Myocyte (in vitro differentiated cells): Measurements from ENCODE around the gene DNAAF8. TPM values are rescaled to one million over a fixed set of nuclear protein-coding genes. Genes with fewer than 3 reads are reported as not detected.

Experiments
- DNase-seq: peaks from one replicate; pipeline ENCODE4 v3.0.0-alpha.2; 2012; ENCODE audit warnings: low read depth
- total RNA-seq: library from RNA; depleted of rRNA; stranded (reverse); fragments of >200 nt; gene quantifications from 2 replicates; pipeline ENCODE4 v1.2.3, GENCODE V29; 2014

DNAAF8 gene
- total RNA-seq, 1 donor from 2014 or later, result 0.91 TPM

DNA sequence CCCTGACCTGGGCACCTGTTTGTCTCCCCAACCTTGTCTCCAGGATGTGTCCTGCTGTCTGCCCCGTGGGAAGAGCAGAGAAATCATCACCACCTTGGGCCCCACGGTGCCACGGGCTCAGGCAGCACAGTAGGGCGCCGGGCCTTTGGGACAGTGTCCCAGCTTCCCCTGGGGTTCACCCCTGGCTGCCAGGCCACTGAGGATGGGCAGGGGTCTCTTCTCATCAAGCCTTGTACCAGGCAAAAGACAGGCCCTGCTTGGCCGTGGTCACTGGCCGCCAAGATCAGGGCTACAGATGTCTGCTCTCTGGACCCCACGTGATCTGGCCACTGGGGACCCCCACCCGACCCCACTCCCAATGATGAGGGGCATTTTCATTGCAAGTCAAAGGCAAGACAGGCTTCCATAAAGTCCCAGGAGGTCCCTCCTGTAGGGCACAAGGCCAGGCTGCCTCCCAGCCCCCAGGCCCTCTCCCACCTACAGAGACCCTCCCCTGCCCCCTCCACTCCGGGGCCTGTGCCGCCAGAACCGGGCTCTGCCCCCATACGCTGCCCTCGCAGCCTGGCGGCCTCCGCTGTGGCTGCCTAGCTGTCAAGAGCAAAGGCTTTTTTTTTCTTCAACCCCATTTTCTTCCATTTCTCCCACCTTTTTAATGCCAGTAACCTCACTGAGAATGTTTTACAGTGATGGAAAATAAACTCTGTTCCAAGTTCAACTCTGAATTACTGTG lies 14.5 kb downstream of the DNAAF8 start:
- no peak for DNase-seq

DNA sequence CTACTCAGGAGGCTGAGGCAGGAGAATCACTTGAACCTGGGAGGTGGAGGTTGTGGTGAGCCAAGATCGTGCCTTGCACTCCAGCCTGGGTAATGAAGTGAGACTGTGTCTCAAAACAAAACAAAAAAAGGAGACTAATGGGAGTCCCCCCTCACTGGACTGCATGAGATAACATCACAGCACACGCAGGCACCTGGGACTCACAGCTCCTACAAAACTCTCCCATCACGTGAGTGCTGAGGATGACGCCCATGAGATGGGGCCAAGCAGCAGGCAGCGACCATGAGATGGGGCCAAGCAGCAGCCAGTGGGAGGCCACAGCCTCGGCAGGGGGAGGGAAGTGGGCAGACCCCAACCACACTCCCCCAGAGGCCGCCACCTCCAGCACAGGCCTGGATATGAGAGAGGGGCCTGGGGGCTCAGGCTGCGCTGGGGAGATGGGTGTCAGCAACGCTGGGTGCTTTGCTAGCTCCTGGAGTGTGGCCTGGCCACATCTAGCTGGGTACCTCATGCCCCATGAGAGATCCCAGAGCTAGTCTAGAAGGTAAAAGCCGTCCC lies 15.4 kb downstream of the DNAAF8 start:
- no peak for DNase-seq

DNA sequence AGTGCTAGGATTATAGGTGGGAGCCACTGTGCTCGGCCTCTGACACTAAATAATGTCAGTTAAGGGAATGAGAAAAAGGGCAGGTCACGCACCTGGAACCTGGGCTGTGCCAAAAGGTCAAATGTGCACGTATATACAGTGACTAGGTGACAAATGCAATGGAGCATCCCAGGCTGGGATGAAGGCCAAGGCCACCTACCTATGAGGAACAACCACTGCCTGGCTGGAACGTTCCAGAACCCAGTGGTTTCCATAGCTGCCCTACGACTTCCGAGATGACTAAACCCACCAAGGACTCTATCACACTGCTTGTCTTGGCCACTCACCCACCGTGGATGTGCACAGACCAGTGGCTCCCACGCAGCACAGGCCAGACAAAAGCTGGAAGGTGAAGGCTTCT lies 16.6 kb downstream of the DNAAF8 start:
- DNase-seq, result no peak

DNA sequence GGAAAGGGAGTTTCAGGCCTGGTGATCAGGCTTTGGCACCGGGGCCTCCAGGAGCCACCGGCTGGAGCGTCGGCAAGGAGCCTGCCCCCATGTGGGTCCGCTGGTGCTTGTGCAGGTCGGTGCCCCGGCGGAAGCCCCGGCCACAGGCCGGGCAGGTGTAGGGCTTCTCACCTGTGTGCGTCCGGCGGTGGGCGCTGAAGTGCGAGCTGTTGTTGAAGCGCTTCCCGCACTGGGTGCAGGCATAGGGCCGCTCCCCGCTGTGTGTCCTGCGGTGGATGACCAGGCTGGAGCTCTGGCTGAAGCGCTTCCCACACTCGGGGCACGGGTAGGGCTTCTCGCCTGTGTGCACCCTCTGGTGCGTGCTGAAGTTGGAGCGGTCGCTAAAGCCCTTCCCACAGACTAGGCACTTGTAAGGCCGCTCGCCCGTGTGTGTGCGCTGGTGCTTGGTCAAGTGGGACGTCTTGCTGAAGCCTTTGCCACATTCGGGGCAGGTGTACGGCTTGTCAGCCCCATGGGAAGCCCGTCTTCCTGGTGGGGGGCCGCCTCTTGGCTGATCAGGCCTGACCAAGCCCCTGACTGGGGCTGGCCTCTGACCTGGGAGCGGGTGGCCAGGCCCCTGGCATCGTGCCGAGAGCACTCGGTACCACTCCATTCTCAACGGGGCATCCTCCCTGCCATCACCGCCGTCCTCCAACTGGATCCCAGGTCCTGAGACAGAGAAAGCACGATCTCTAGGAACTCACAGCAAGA lies 18.2 kb downstream of the DNAAF8 start:
- DNase-seq, result no peak

DNA sequence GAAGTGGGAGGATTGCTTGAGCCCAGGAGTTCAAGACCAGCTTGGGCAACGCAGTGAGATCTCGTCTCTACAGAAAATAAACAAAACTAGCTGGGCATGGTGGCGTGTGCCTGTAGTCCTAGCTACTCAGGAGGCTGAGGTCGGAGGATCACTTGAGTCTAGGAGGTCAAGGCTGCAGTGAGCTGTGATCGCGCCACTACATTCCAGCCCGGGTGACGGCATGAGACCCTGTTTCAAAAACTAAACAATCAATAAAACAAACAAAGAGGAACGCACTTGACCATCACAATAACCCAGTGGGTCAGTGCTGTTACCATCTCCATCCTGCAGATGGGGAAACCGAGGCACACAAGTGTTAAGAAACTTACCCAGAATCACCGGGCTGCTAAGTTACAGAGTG lies 18.9 kb downstream of the DNAAF8 start:
- no peak for DNase-seq

DNA sequence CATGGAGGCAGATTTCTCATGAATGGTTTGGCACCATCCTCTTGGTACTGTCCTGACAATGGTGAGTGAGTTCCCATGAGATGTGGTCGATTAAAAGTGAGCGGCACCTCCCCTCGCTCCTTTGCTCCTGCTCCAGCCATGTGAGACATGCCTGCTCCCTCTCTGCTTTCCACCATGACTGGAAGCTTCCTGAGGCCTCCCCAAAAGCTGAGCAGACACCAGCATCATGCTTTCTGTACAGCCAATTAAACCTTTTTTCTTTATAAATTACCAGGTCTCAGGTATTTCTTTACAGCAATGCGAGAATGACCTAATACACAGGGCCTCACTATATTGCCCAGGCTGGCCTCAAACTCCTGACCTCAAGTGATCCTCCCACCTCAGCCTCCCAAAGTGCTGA lies 20.5 kb downstream of the DNAAF8 start:
- no peak for DNase-seq

DNA sequence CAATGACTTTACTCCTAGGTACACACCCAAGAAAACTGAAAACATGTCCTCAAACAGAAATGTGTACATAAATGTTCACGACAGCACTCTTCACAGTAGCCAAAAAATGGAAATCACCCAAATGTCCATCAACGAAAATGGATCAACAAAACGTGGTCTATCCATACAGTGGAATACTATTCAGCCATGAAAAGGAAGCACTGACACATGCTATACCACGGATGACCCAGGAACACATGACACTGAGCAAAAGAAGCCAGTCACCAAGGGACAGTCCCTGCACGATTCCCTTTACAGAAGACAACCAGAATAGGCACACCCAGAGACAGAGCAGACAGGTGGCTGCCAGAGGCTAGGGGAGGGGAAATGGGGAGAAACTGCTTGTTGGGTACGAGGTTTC lies 21.4 kb downstream of the DNAAF8 start:
- no peak for DNase-seq

DNA sequence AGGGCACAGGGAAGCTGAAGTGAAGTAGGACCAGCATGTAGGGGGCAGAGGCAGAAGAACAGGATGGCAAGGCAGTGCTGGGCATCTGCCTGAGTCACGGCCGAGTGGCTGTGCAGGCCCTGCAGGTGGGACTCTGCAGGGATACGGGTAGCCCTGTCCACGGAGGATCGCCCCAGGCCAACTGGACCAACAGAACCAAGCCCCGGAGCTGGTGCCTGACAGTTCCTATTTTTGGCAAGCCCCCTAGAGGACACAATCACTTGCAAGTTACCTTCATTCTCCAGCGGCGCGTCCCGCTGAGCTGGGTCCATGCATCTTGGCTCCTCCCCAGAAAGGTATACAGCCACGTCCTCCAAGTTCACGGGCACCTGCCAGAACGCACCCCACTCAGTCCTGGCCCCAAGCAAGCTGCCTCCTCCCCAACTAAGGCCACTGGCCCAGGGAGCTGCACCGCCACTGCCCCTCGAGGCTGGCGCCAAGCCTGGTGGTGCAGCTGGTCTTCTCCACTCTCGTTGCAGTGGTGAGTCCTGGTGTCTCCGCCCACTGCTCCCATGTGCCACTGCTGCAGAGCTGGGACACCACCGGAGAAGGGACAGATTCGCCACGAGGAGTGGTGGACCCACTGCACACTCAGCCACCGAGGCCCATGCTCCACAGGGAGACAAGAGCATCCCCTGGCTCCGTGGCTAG lies 26.0 kb downstream of the DNAAF8 start:
- DNase-seq, result no peak

DNA sequence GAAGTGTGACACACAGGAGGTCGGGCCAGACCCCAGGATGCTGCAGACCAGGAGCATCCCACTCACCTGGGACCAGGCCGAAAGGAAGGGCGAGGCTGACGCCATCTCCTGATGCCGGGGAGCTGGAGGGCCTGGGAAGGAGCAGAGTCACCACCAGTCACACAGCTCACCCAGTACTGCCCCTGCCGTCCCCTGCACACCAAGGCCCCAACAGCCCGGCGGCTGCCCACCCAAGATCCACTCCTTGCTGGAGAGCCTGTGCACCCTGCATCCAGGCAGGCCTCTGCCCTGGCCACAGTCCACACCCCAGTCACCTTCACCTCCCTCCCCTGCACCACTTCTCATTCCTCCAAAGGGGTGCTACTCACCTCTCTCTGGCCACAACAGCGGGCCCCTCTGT lies 27.9 kb downstream of the DNAAF8 start:
- no peak for DNase-seq

DNA sequence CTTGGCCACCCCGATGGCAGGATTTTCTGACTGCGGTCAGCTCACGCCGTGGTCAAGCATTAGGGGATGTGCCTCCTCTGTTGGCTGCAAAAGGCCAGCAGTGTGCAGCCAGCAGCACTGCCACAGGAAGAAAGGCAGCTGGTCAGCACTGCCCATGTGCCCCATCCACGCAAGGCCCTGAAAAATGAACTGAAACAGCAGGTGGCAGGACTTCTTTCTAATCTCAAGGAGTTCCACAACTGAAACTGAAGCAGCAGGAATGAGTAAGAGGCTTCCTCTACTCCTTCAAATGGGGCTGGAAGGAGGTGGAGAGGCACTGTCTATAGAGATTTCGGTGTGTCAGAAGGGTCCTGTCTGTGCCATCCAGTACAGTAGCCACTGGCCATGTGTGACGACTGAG lies 29.5 kb downstream of the DNAAF8 start:
- peak; percentile 53 for DNase-seq

DNA sequence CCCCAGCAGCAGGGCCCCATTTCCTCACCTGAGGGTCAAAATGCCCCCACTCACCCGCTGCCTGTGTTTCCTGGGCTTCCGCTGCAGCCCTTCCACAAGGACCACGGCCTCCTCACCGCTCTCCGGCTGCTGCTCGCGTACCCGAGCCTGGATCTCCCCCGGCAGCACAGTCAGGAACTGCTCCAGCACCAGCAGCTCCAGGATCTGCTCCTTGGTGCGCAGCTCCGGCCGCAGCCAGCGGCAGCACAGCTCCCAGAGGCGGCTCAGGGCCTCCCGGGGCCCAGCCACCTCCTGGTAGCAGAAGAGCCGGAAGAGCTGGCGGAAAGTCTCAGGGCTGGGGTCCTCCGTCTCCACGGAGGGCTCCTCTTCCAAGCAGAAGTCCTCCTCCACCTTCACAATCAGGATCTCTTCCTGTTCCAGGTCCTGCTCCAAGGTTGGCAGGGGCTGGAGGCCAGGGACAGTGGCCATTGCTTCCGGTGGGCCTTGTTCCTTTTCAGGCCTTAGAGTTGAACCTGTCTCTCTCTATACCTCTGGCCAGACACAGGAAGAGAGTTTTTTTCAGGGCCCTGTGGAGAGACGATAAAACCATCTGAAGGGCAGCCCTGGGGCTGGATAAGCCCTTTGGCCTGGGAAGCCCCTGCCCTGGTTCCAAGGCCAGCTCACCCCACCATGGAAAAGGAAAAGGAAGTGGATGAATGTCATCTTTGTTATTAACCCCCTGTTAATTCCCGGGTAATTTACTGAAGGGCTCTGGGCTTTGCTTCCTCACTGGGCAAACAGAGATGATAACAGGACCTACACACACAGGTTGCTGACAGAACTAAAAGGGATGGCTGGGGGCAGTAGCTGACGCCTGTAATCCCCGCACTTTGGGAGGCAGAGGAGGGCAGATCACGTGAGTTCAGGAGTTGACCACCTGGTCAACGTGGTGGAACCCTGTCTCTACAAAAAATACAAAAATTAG lies 31.5 kb downstream of the DNAAF8 start:
- DNase-seq, result no peak

DNA sequence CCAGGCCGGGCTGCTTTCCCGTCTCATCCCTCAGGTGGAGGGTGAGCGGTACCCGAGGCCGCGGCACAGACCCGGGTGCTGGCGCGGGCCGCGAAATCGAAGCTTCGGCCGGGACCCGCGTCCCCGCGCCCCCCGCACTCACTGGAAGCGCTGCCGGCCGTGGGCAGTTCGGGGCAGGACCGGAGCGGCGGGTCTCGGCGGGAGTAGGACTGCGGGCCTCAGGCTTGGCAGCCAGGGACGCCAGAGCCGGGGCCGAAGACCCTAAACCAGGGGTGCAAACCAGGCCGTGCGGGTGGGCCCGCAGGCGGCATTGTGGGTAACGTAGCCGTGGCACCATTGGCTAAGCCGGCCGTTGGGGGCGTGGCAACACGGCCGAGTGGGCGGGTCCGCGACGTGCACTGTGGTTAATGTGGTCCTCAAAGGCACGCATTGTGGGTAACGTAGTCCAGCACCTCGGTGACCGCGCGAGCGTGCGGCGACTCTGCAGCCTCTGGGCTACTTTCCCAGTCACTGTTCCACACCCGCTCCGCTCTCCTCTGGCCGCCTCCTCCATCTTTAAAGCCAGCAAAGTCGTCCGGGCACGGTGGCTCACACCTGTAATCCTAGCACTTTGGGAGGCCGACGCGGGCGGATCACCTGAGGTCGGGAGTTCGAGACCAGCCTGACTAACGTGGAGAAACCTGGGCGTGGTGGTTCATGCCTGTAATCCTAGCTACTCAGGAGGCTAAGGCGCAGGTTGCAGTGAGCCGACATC lies 32.7 kb downstream of the DNAAF8 start, which contains the start of gene ZNF500:
ZNF500 (minus strand) TSS at position 288 of the 754 bp plus-strand sequence. CDS start 1,184 bp downstream, outside the sequence.
- DNase-seq, result peak; percentile 96

DNA sequence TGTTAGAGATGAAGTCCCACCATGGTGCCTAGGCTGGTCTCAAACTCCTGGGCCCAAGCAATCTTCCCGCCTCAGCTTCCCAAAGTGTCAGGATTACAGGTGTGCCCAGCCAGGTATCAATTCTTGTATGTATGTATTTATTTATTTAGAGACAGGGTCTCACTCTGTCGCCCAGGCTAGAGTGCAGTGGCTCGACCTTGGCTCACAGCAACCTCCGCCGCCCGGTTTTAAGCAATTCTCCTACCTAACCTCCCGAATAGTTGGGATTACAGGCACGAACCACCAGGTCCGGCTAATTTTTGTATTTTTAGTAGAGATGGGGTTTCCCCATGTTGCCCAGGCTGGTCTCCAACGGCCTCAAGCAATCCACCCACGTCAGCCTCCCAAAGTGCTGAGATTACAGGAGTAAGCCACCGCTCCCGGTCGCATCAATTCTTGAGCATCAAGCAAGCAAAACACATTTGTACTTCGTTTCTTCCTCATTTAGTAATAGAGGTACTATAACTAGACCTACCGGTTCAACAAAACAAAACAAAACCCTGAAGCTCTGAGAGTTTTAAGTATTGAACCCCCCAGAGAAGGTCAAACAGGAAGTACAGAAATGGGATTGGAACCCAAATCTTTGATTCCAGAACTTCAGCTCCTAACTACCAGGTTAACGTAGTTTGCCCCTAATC lies 33.7 kb downstream of the DNAAF8 start:
- no peak for DNase-seq

DNA sequence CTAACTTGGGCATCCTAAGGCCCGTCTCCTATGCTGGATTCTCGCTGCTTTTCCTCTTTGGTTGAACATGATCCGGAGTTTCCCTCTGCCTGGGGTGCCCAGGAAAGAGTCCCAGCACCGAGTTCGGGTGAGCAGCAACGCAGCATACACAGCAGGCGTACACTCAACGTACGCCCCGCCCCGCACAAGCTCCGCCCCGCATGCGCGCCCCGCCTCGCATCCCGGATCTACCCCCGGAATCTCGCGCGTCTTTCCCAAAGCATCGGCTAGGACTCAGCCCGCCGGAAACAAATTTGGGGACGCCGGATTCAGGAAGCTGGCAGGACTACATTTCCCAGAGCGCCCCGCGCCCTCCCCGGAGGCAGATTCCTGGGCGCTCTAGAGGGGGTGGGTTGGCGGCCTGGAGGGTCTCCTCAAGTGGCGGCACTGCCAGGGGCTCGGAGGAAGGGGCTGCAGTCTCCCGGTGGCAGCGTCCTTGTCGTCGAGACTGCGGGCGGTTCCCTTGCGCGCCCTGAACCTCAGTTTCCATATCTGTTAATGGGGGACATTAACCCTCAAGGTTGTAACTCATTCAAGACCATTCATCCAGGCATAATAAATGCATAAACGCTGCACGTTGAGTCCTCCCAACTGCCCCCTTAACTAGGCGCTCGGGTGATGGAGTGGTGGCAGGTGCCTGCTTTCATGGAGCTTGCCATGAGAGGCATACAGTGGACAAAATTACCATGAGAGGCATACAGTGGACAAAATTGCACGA lies 34.4 kb downstream of the DNAAF8 start:
- DNase-seq, result peak; percentile 98

DNA sequence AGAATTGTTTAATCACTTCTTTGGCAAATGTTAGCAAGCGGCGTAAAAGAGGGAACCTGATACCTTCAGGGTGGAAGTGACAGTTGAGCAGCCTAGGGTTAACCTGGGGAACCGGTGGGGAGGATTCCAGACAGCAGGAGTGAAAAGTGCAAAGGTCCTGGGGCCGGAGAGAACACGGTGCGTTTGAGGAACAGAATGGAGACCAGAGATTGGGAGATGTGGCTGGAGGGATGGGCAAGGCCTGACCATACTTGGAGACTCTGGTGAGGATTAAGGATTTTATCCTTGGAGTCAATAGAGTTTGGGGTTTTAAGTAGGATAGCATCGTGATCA lies 34.9 kb downstream of the DNAAF8 start:
- DNase-seq, result no peak

DNA sequence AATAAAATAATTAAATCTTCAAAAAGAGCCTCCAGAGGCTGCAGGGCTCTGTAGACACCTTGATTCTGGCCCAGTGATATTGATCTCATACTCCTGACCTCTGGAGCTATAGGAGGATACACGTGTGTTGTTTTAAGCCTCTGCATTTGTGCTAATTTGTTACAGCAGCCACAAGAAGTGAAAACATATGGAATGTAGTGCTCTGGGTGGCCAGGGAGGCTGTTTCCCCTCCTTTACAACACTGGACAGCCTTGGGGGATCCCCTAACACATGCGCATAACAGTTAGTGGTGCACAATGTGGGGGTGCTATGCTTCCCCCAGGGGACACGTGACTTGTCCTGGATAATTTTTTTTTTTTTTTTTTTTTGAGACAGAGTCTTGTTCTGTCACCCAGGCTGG lies 37.3 kb downstream of the DNAAF8 start:
- no peak for DNase-seq

DNA sequence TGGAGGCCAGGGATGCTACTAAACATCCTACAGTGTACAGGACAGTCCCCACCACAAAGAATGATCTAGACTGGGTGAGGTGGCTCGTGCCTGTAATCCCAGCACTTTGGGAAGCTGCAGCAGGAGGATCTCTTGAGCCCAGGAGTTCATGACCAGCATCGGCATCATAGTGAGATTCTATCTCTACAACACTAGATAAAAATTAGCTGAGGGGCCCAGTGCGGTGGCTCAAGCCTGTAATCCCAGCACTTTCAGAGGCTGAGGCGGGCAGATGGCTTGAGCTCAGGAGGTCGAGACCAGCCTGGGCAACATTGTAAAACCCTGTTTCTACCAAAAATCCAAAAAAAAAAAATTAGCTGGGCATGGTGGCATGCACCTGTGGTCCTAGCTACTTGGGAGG lies 38.0 kb downstream of the DNAAF8 start:
- DNase-seq, result no peak

DNA sequence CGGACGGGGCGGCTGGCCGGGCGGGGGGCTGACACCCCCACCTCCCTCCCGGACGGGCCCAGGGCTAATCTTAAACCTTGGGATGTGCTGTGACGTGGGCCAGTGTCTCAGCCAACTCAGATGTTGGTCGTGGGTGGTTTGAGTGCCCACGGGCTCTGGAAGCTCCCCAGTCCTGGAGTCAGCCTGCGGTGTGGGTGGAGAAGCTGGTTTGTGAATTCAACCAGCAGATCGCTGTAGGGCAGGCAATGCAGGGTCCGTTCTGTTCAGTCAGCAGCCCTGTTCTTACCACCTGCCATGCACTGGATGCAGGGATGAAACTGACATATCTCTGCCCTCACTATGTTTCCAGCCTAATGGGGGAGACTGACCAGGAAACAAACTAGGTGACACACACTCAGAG lies 40.7 kb downstream of the DNAAF8 start:
- DNase-seq, result no peak
